BJ (cell line): ENCODE results near the gene ZSWIM9. TPM values are rescaled to one million over a fixed set of nuclear protein-coding genes. Genes with fewer than 3 reads are reported as not detected.
A peak's percentile ranks its signal among the peaks of the same experiment; 100 is the strongest.

Source experiments
- CTCF ChIA-PET: fragments of 350-600 bp; formaldehyde crosslinking; extraction: SDS; loops from one replicate; lab custom pipeline; 2021; ENCODE audit warnings: antibody characterized with exemption, inconsistent platforms; lab: Yijun Ruan, JAX
- POLR2A ChIA-PET: fragments of 300-600 bp; sonication (Branson Sonifier 250); formaldehyde crosslinking; extraction: SDS; loops from one replicate; lab custom pipeline; 2021; ENCODE audit warnings: antibody characterized with exemption; lab: Charles Lee
- DNase-seq: peaks from one replicate; pipeline ENCODE4 v3.0.0-alpha.2; 2011; ENCODE audit warnings: low read depth
- H3K27me3 ChIP-seq: 2 replicates; pipeline ENCODE4 v1.6.0; 2011; ENCODE audit warnings: low read length; ENCODE audit not compliant: control insufficient read depth, insufficient read depth
- H3K36me3 ChIP-seq: 2 replicates; pipeline ENCODE4 v1.5.1; 2011; ENCODE audit warnings: low read length; ENCODE audit not compliant: control insufficient read depth, insufficient read depth
- H3K4me3 ChIP-seq: 2 replicates; pipeline ENCODE4 v1.5.1; 2011; ENCODE audit warnings: low read depth, mild to moderate bottlenecking, control low read depth, low read length
- polyA plus RNA-seq: library from polyadenylated mRNA; depleted of rRNA; stranded (reverse); fragments of >200 nt; gene quantifications from 2 replicates; pipeline ENCODE4 v1.2.3, GENCODE V29; 2011
- TF ChIP-seq, protein P1 (sequence below): IDR thresholded peaks from 2 replicates; pipeline ENCODE4 v1.5.1; 2011; ENCODE audit warnings: low read depth, mild to moderate bottlenecking, control low read depth, inconsistent platforms, low read length, moderate library complexity; ENCODE audit not compliant: insufficient read depth

Gene ZSWIM9
- polyA plus RNA-seq, 1 experiment, result 0.75 TPM

GRCh38 chr19:48170817-48171347 is 402 bp downstream of the ZSWIM9 start:
- H3K4me3 ChIP-seq, result peak overlapping the region; percentile 70
- ChIA-PET POLR2A (no interaction called here), CTCF (interaction anchor here (1.0 kb wide), 3 partner anchors 23 to 89 kb away, joined by 3 read pairs; no protein-coding TSS in a partner anchor)
- DNase-seq, result no peak
- no peaks in the 10 kb centered on the region for H3K27me3 ChIP-seq
- H3K36me3 ChIP-seq, result peaks cover 5% of the 10 kb centered on the region
- TF ChIP-seq, protein P1, sequence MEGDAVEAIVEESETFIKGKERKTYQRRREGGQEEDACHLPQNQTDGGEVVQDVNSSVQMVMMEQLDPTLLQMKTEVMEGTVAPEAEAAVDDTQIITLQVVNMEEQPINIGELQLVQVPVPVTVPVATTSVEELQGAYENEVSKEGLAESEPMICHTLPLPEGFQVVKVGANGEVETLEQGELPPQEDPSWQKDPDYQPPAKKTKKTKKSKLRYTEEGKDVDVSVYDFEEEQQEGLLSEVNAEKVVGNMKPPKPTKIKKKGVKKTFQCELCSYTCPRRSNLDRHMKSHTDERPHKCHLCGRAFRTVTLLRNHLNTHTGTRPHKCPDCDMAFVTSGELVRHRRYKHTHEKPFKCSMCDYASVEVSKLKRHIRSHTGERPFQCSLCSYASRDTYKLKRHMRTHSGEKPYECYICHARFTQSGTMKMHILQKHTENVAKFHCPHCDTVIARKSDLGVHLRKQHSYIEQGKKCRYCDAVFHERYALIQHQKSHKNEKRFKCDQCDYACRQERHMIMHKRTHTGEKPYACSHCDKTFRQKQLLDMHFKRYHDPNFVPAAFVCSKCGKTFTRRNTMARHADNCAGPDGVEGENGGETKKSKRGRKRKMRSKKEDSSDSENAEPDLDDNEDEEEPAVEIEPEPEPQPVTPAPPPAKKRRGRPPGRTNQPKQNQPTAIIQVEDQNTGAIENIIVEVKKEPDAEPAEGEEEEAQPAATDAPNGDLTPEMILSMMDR, result no peak

GRCh38 chr19:48171710-48172109 is 1.2 kb downstream of the ZSWIM9 start:
- TF ChIP-seq, protein P1, result no peak
- no peak for DNase-seq
- Histone ChIP-seq H3K27me3 (no peaks in the 10 kb centered on the region), H3K36me3 (peaks cover 5% of the 10 kb centered on the region), H3K4me3 (0 out of 2 replicates have a peak overlapping the region, but pooled peaks have one; percentile 3)
- ChIA-PET CTCF (interaction anchor here (1.0 kb wide), 1 partner anchor 22 kb away, joined by 3 read pairs; no protein-coding TSS in a partner anchor), POLR2A (no interaction called here)

GRCh38 chr19:48174445-48175030 is 4.1 kb downstream of the ZSWIM9 start:
- ChIA-PET POLR2A (no interaction called here), CTCF (interaction anchor here (0.8 to 1.1 kb wide), 2 partner anchors 11 to 70 kb away, joined by 3 read pairs; no protein-coding TSS in a partner anchor)
- Histone ChIP-seq H3K4me3 (no peak overlapping the region), H3K27me3 (no peaks in the 10 kb centered on the region), H3K36me3 (peaks cover 5% of the 10 kb centered on the region)
- TF ChIP-seq, protein P1, result no peak
- DNase-seq, result no peak

DNA sequence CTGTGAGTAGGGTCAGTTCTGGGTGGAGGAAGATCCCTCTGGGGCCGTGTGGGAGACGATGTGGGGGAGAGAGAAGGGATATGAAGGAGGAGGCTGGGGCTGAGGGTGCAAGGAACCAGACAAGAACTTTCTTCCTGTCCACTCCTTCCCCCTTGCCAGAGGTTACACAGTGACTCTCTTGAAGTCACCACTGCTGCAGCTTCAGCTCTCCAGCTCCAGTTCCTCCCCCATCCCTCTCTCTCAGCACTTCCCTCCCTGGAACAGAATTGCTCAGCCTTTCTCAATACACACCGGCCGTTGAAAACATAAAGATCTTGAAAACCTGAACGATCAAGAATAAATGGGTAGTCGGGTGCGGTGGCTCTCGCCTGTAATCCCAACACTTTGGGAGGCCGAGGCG is 5.1 kb downstream of the ZSWIM9 start:
- Histone ChIP-seq H3K36me3 (peaks cover 5% of the 10 kb centered on the region), H3K4me3 (no peak overlapping the region), H3K27me3 (no peaks in the 10 kb centered on the region)
- POLR2A ChIA-PET, result no interaction called here
- TF ChIP-seq, protein P1, result no peak
- CTCF ChIA-PET, result interaction anchor here (0.8 kb wide), 1 partner anchor 71 kb away, joined by 3 read pairs; no protein-coding TSS in a partner anchor
- DNase-seq, result no peak

DNA sequence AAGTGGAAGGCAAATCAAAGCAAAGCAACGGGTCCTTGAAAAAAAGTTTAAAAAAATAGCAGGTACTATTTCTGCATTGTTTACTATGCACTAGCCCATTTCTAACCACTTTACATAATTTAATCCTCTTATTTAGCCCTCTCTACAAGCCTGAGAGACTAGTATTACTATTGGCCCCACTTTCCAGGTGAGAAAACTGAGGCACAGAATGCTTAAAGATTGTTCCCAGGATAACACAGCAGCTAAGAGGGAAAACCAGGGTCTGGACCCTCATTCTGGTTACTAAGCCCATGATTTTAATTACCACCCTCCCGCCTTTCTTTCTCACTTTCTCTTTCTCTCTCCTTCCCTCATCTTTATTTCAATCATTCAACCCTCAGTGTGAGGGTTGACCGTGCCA is 5.7 kb downstream of the ZSWIM9 start:
- Histone ChIP-seq H3K36me3 (peaks cover 5% of the 10 kb centered on the region), H3K27me3 (no peaks in the 10 kb centered on the region), H3K4me3 (no peak overlapping the region)
- POLR2A ChIA-PET, result no interaction called here
- CTCF ChIA-PET, result no interaction called here
- DNase-seq, result no peak
- TF ChIP-seq, protein P1, result no peak
